Measurements from ENCODE around the gene HSBP1L1.

GRCh38 chr18:79965119-79965902 is 868 bp downstream of the HSBP1L1 start:
- TF ChIP-seq EZH2 (IDR thresholded peaks at IDR 0.05; ENCODE audit: low read depth, unreplicated experiment) (no peak), CTCF (conservative IDR thresholded peaks at IDR 0.05; ENCODE audit: low read depth in 2 of 2) (no peak), NANOG (IDR thresholded peaks at IDR 0.05; ENCODE audit: borderline replicate concordance) (no peak), EZH2phosphoT487 (IDR thresholded peaks at IDR 0.05; ENCODE audit: unreplicated experiment) (no peak), REST (IDR thresholded peaks at IDR 0.05; ENCODE audit: unreplicated experiment) (no peak)

All from GM23338 (cell line).